ENCODE results near the gene TMEM178B.

TMEM178B gene

DNA sequence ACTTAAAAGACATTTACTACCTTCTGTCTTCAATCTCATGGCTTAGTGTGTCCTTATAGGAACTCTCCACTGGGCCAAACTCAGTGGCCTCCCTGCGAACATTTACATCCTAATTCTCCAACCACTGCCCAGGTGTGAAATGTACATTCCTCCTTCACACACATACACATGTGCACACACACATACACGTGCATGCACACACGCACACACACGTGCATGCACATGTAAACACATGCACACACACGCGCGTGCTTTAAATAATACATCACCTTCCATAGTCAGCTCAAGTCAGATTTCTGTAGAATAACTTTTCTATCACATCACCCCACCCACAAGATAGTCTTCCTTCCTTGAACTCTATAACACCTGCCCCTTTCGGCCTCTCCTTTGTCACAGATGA lies 216.5 kb downstream of the TMEM178B start:
- Histone ChIP-seq H3K79me2 (ENCODE audit: control insufficient read depth, insufficient read depth, low read length, unreplicated experiment) (no peaks in the 10 kb centered on the region), H3K4me1 (ENCODE audit: control insufficient read depth, insufficient read depth, low read length, unreplicated experiment) (no peaks in the 10 kb centered on the region), H2AFZ (ENCODE audit: low read length, unreplicated experiment) (no peak overlapping the region), H3K27ac (ENCODE audit: low read depth, low read length) (no peak overlapping the region), H3K36me3 (ENCODE audit: insufficient read depth, low read length) (no peaks in the 10 kb centered on the region), H3K4me3 (ENCODE audit: low read depth, low read length) (no peak overlapping the region), H3K27me3 (ENCODE audit: insufficient read depth, low read length) (no peaks in the 10 kb centered on the region)

- Histone ChIP-seq H3K27me3 (ENCODE audit: insufficient read depth, low read length) (no peaks in the 10 kb centered on the region), H3K27ac (ENCODE audit: low read depth, low read length) (no peak overlapping the region), H3K79me2 (ENCODE audit: control insufficient read depth, insufficient read depth, low read length, unreplicated experiment) (no peaks in the 10 kb centered on the region), H2AFZ (ENCODE audit: low read length, unreplicated experiment) (no peak overlapping the region), H3K36me3 (ENCODE audit: insufficient read depth, low read length) (no peaks in the 10 kb centered on the region), H3K4me3 (ENCODE audit: low read depth, low read length) (no peak overlapping the region), H3K4me1 (ENCODE audit: control insufficient read depth, insufficient read depth, low read length, unreplicated experiment) (no peaks in the 10 kb centered on the region)
These were observed 217.1 kb downstream of the TMEM178B start for GRCh38 chr7:141290973-141291372.

DNA sequence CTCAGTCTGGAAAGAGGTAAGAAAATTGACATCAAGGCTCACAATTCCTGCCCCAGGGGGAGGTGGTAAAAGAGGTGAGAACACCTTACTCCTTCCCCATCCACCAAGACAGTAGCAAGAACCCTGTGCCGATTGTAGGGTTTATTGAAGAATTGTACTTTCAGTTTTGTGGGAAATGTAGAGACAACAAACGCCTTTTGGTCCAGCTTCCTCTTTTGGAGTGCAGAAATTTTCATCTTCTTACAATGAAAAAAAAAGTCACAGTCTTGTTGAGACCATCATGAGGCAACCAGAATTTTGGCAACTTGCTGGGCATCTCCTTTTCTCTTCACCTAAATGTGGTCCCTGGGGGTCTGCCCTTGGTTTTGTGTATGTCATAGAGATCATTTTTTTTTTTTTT lies 217.7 kb downstream of the TMEM178B start:
- no peaks in the 10 kb centered on the region for H3K36me3 ChIP-seq (ENCODE audit: insufficient read depth, low read length)
- no peaks in the 10 kb centered on the region for H3K27me3 ChIP-seq (ENCODE audit: insufficient read depth, low read length)
- no peak overlapping the region for H3K27ac ChIP-seq (ENCODE audit: low read depth, low read length)
- H3K79me2 ChIP-seq (ENCODE audit: control insufficient read depth, insufficient read depth, low read length, unreplicated experiment): no peaks in the 10 kb centered on the region
- no peaks in the 10 kb centered on the region for H3K4me1 ChIP-seq (ENCODE audit: control insufficient read depth, insufficient read depth, low read length, unreplicated experiment)
- no peak overlapping the region for H2AFZ ChIP-seq (ENCODE audit: low read length, unreplicated experiment)
- no peak overlapping the region for H3K4me3 ChIP-seq (ENCODE audit: low read depth, low read length)

- H3K4me1 ChIP-seq (ENCODE audit: control insufficient read depth, insufficient read depth, low read length, unreplicated experiment): no peaks in the 10 kb centered on the region
- H3K4me3 ChIP-seq (ENCODE audit: low read depth, low read length): no peak overlapping the region
- no peak overlapping the region for H2AFZ ChIP-seq (ENCODE audit: low read length, unreplicated experiment)
- H3K79me2 ChIP-seq (ENCODE audit: control insufficient read depth, insufficient read depth, low read length, unreplicated experiment): no peaks in the 10 kb centered on the region
- no peaks in the 10 kb centered on the region for H3K27me3 ChIP-seq (ENCODE audit: insufficient read depth, low read length)
- H3K27ac ChIP-seq (ENCODE audit: low read depth, low read length): no peak overlapping the region
- no peaks in the 10 kb centered on the region for H3K36me3 ChIP-seq (ENCODE audit: insufficient read depth, low read length)
These were observed 220.4 kb downstream of the TMEM178B start for GRCh38 chr7:141294143-141294829.

- no peaks in the 10 kb centered on the region for H3K4me1 ChIP-seq (ENCODE audit: control insufficient read depth, insufficient read depth, low read length, unreplicated experiment)
- no peak overlapping the region for H3K4me3 ChIP-seq (ENCODE audit: low read depth, low read length)
- no peak overlapping the region for H2AFZ ChIP-seq (ENCODE audit: low read length, unreplicated experiment)
- no peak overlapping the region for H3K27ac ChIP-seq (ENCODE audit: low read depth, low read length)
- no peaks in the 10 kb centered on the region for H3K79me2 ChIP-seq (ENCODE audit: control insufficient read depth, insufficient read depth, low read length, unreplicated experiment)
- H3K36me3 ChIP-seq (ENCODE audit: insufficient read depth, low read length): no peaks in the 10 kb centered on the region
- no peaks in the 10 kb centered on the region for H3K27me3 ChIP-seq (ENCODE audit: insufficient read depth, low read length)
These were observed 221.6 kb downstream of the TMEM178B start for GRCh38 chr7:141295367-141295895.

GRCh38 chr7:141300816-141301215 lies 227.0 kb downstream of the TMEM178B start:
- H3K4me1 ChIP-seq (ENCODE audit: control insufficient read depth, insufficient read depth, low read length, unreplicated experiment): no peaks in the 10 kb centered on the region
- no peak overlapping the region for H2AFZ ChIP-seq (ENCODE audit: low read length, unreplicated experiment)
- H3K36me3 ChIP-seq (ENCODE audit: insufficient read depth, low read length): no peaks in the 10 kb centered on the region
- H3K79me2 ChIP-seq (ENCODE audit: control insufficient read depth, insufficient read depth, low read length, unreplicated experiment): no peaks in the 10 kb centered on the region
- no peaks in the 10 kb centered on the region for H3K27me3 ChIP-seq (ENCODE audit: insufficient read depth, low read length)
- H3K4me3 ChIP-seq (ENCODE audit: low read depth, low read length): no peak overlapping the region
- H3K27ac ChIP-seq (ENCODE audit: low read depth, low read length): no peak overlapping the region

DNA sequence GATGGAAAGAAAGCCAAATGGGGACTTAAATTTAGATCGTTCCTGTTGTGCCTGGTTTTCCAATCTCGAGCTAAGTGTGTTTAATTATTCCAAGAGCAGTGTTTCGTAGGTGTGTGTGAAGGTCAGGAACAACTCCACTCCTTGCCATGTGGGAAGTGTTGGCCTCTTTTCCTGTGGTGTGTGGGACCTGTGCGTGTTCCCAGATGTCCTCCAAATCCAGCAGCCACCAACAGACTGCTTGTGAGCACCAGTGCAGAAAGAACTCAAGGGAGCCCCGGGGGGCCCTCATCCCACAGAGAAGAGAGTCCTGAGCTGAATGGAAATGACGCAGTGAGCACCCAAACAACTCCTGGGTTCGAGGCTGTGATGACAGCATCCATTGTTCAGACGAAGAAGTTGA lies 227.7 kb downstream of the TMEM178B start:
- no peak overlapping the region for H3K27ac ChIP-seq (ENCODE audit: low read depth, low read length)
- no peaks in the 10 kb centered on the region for H3K79me2 ChIP-seq (ENCODE audit: control insufficient read depth, insufficient read depth, low read length, unreplicated experiment)
- H3K4me3 ChIP-seq (ENCODE audit: low read depth, low read length): no peak overlapping the region
- H3K27me3 ChIP-seq (ENCODE audit: insufficient read depth, low read length): no peaks in the 10 kb centered on the region
- H2AFZ ChIP-seq (ENCODE audit: low read length, unreplicated experiment): no peak overlapping the region
- H3K4me1 ChIP-seq (ENCODE audit: control insufficient read depth, insufficient read depth, low read length, unreplicated experiment): no peaks in the 10 kb centered on the region
- H3K36me3 ChIP-seq (ENCODE audit: insufficient read depth, low read length): no peaks in the 10 kb centered on the region

- no peaks in the 10 kb centered on the region for H3K79me2 ChIP-seq (ENCODE audit: control insufficient read depth, insufficient read depth, low read length, unreplicated experiment)
These were observed 228.8 kb downstream of the TMEM178B start for GRCh38 chr7:141302617-141303016.

GRCh38 chr7:141304291-141304690 lies 230.4 kb downstream of the TMEM178B start:
- no peaks in the 10 kb centered on the region for H3K36me3 ChIP-seq (ENCODE audit: insufficient read depth, low read length)
- no peaks in the 10 kb centered on the region for H3K27me3 ChIP-seq (ENCODE audit: insufficient read depth, low read length)
- H3K4me3 ChIP-seq (ENCODE audit: low read depth, low read length): no peak overlapping the region
- no peaks in the 10 kb centered on the region for H3K4me1 ChIP-seq (ENCODE audit: control insufficient read depth, insufficient read depth, low read length, unreplicated experiment)
- no peak overlapping the region for H2AFZ ChIP-seq (ENCODE audit: low read length, unreplicated experiment)
- no peak overlapping the region for H3K27ac ChIP-seq (ENCODE audit: low read depth, low read length)
- H3K79me2 ChIP-seq (ENCODE audit: control insufficient read depth, insufficient read depth, low read length, unreplicated experiment): no peaks in the 10 kb centered on the region

More at GRCh38 chr7:141302617-141303016, 228.8 kb downstream of the TMEM178B start:
- H3K4me1 ChIP-seq (ENCODE audit: control insufficient read depth, insufficient read depth, low read length, unreplicated experiment): no peaks in the 10 kb centered on the region
- no peaks in the 10 kb centered on the region for H3K27me3 ChIP-seq (ENCODE audit: insufficient read depth, low read length)
- H3K36me3 ChIP-seq (ENCODE audit: insufficient read depth, low read length): no peaks in the 10 kb centered on the region
- no peak overlapping the region for H2AFZ ChIP-seq (ENCODE audit: low read length, unreplicated experiment)
- H3K27ac ChIP-seq (ENCODE audit: low read depth, low read length): no peak overlapping the region
- H3K4me3 ChIP-seq (ENCODE audit: low read depth, low read length): no peak overlapping the region

DNA sequence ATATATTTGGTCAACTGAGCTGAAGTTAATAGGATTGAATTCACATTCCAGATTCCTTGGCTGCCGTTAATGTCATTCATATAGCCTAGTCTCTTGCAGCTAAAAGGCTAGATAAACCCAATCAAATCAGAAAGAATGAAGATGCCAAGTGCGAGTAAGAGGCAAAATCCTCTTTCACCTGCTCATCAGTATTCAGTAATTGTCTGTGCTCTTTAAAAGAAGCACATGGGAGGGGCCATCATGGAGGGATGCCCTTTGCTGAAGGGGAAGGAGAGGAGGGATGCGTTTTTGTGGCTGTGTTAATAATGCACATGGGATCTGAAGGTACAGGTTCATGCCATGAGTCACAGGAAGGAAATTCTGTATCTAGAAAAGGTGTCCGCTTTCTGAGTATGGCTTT lies 232.2 kb downstream of the TMEM178B start:
- no peak overlapping the region for H3K4me3 ChIP-seq (ENCODE audit: low read depth, low read length)
- no peaks in the 10 kb centered on the region for H3K36me3 ChIP-seq (ENCODE audit: insufficient read depth, low read length)
- no peaks in the 10 kb centered on the region for H3K79me2 ChIP-seq (ENCODE audit: control insufficient read depth, insufficient read depth, low read length, unreplicated experiment)
- no peaks in the 10 kb centered on the region for H3K27me3 ChIP-seq (ENCODE audit: insufficient read depth, low read length)
- H3K4me1 ChIP-seq (ENCODE audit: control insufficient read depth, insufficient read depth, low read length, unreplicated experiment): no peaks in the 10 kb centered on the region
- no peak overlapping the region for H3K27ac ChIP-seq (ENCODE audit: low read depth, low read length)
- H2AFZ ChIP-seq (ENCODE audit: low read length, unreplicated experiment): no peak overlapping the region

DNA sequence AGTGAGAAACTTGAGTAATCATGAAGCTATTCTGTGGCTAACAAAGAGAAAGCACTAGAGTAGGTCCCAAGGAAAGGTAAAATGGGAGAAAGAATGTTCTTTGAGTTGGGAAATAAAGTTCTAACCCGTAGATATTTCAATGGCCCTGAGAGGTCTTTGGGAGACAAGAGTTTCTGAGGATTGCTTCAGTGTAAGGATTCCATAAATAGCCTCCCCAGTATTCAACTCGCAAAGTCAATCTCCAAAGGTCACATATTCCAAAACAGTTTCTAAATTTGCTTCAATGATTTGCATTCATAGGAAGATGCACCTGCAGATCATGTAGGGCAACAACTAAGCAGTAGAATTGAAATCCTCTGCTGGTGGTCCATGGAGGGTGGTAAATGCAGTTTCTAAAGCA lies 238.5 kb downstream of the TMEM178B start:
- no peak overlapping the region for H3K27ac ChIP-seq (ENCODE audit: low read depth, low read length)
- no peaks in the 10 kb centered on the region for H3K79me2 ChIP-seq (ENCODE audit: control insufficient read depth, insufficient read depth, low read length, unreplicated experiment)
- no peak overlapping the region for H2AFZ ChIP-seq (ENCODE audit: low read length, unreplicated experiment)
- no peak overlapping the region for H3K4me3 ChIP-seq (ENCODE audit: low read depth, low read length)
- H3K36me3 ChIP-seq (ENCODE audit: insufficient read depth, low read length): no peaks in the 10 kb centered on the region
- H3K4me1 ChIP-seq (ENCODE audit: control insufficient read depth, insufficient read depth, low read length, unreplicated experiment): no peaks in the 10 kb centered on the region
- H3K27me3 ChIP-seq (ENCODE audit: insufficient read depth, low read length): no peaks in the 10 kb centered on the region

Measured in ACC112 (cell line).